ENCODE results near the gene PHF13. TPM values are rescaled to one million over a fixed set of nuclear protein-coding genes. Genes with fewer than 3 reads are reported as not detected.

Gene PHF13
- total RNA-seq, 1 experiment from 2014 or later: 5.7 TPM

DNA sequence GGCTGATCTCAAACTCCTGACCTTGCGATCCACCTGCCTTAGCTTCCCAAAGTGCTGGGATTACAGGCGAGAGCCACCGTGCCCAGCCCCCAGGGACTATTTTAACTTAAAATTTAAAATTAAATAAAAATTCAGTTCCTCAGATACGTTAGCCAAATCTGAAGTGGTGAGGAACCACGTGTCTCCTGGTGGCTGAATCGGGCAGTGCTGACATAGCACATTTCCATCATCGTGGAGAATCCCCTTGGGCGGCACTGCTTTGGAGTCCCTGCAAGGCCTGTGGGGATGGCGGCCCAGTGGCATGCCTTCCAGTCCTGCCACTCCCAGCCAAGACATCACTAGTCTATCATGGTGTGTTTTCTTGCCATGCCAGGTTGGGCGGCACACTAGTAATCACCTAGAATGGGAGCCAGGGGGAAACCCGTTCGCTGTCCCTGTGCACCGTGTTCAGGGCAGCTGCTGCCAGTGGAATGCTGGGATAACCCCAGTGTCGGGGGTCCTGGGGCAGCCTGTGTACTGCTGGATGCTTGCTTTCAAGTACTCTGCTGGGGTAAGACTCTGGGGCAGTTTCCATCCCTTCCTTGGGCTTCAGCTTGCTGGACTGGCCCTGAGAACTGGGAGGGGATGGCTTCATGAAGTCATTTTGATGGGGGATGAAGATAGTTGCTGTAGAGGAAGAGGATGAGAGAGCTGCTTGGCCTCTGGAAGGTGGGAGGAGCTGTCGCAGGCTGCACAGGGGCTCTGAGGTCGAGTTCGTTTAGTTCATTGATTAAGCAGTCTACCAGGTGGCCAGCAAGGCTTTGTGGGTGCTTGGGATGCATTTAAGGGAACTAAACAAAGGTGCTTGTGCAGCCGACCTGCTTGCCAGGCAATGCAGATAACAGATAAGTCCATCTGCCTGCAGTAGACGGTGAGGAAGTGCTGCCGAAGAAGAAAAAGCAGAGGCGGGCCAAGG, 29.1 kb upstream of the PHF13 start:
- peaks cover 35% of the 10 kb centered on the region for H3K4me1 ChIP-seq (ENCODE audit: low read length)
- no peak overlapping the region for H2AFZ ChIP-seq (ENCODE audit: low read length)
- H3K79me2 ChIP-seq (ENCODE audit: low read length): peaks cover 32% of the 10 kb centered on the region
- H3K9ac ChIP-seq (ENCODE audit: low read length): no peak overlapping the region
- peaks cover 14% of the 10 kb centered on the region for H4K20me1 ChIP-seq (ENCODE audit: insufficient read depth, low read depth, low read length)
- H3K9me3 ChIP-seq (ENCODE audit: low read length): no peaks in the 10 kb centered on the region
- H3K4me2 ChIP-seq (ENCODE audit: low read depth, low read length, poor library complexity, severe bottlenecking): no peak overlapping the region
- no peaks in the 10 kb centered on the region for H3K9me2 ChIP-seq (replicated peaks; ENCODE audit: insufficient read depth, low read length)
- H3K36me3 ChIP-seq (ENCODE audit: insufficient read depth, low read length): peaks cover 7% of the 10 kb centered on the region; the same call in 1 of the 2 replicates
- H3K27ac ChIP-seq (ENCODE audit: low read length): no peak overlapping the region
- DNase-seq: no peak
- H3K27me3 ChIP-seq (ENCODE audit: low read length): no peaks in the 10 kb centered on the region
- no peak overlapping the region for H3K4me3 ChIP-seq (ENCODE audit: low read length)

DNA sequence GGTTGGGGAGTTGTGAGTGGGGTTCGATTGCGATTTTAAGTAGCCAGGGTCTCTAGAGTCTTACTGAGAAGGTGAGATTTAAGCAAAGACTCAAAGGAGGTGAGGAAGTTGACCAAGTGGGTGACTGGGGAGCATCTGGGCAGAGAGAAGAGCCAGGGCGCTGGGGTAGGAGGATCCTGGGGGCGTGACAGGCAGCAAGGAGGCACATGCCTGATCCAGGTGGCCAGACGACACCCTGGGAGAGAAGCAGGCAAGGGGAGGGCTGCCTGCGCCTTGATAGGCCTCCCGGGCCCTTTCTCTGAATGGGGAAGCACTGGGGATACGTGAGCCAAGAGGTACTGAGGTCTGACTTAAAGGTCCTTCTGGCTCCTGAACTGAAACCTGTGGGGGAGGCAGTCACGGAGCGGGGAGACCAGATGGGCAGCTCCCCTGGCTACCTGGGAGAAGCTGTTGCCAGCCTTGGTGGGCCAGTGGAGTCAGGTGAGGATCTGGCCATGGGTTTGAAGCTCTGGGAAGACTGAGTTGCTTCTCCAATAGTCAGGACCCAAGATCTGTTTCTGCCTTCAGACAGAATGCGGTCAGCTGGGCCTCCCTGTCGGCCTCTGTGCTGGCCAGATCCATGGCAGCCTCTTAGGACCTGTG, 28.3 kb upstream of the PHF13 start:
- Histone ChIP-seq H3K27me3 (ENCODE audit: low read length) (no peaks in the 10 kb centered on the region), H3K9me3 (ENCODE audit: low read length) (no peaks in the 10 kb centered on the region), H3K4me2 (ENCODE audit: low read depth, low read length, poor library complexity, severe bottlenecking) (no peak overlapping the region), H3K79me2 (ENCODE audit: low read length) (peaks cover 28% of the 10 kb centered on the region), H3K36me3 (ENCODE audit: insufficient read depth, low read length) (peaks cover 9% of the 10 kb centered on the region), H3K9ac (ENCODE audit: low read length) (no peak overlapping the region), H3K4me1 (ENCODE audit: low read length) (peaks cover 32% of the 10 kb centered on the region), H3K27ac (ENCODE audit: low read length) (no peak overlapping the region), H3K4me3 (ENCODE audit: low read length) (no peak overlapping the region), H4K20me1 (ENCODE audit: insufficient read depth, low read depth, low read length) (peaks cover 19% of the 10 kb centered on the region), H3K9me2 (replicated peaks; ENCODE audit: insufficient read depth, low read length) (no peaks in the 10 kb centered on the region), H2AFZ (ENCODE audit: low read length) (no peak overlapping the region)
- DNase-seq: peak; percentile 41

GRCh38 chr1:6585841-6586240, 27.7 kb upstream of the PHF13 start:
- no peak overlapping the region for H3K9ac ChIP-seq (ENCODE audit: low read length)
- no peaks in the 10 kb centered on the region for H3K9me3 ChIP-seq (ENCODE audit: low read length)
- no peaks in the 10 kb centered on the region for H3K9me2 ChIP-seq (replicated peaks; ENCODE audit: insufficient read depth, low read length)
- peaks cover 22% of the 10 kb centered on the region for H3K79me2 ChIP-seq (ENCODE audit: low read length)
- no peak overlapping the region for H3K4me3 ChIP-seq (ENCODE audit: low read length)
- H3K27me3 ChIP-seq (ENCODE audit: low read length): no peaks in the 10 kb centered on the region
- H4K20me1 ChIP-seq (ENCODE audit: insufficient read depth, low read depth, low read length): peaks cover 20% of the 10 kb centered on the region
- H3K4me1 ChIP-seq (ENCODE audit: low read length): peaks cover 29% of the 10 kb centered on the region
- H2AFZ ChIP-seq (ENCODE audit: low read length): no peak overlapping the region
- no peak overlapping the region for H3K27ac ChIP-seq (ENCODE audit: low read length)
- no peak overlapping the region for H3K4me2 ChIP-seq (ENCODE audit: low read depth, low read length, poor library complexity, severe bottlenecking)
- H3K36me3 ChIP-seq (ENCODE audit: insufficient read depth, low read length): peaks cover 16% of the 10 kb centered on the region
- DNase-seq: no peak

- Histone ChIP-seq H3K4me3 (ENCODE audit: low read length) (no peak overlapping the region), H3K9me2 (replicated peaks; ENCODE audit: insufficient read depth, low read length) (no peaks in the 10 kb centered on the region), H3K4me2 (ENCODE audit: low read depth, low read length, poor library complexity, severe bottlenecking) (no peak overlapping the region), H3K9ac (ENCODE audit: low read length) (no peak overlapping the region), H3K27me3 (ENCODE audit: low read length) (no peaks in the 10 kb centered on the region), H3K27ac (ENCODE audit: low read length) (no peak overlapping the region), H2AFZ (ENCODE audit: low read length) (no peak overlapping the region), H3K4me1 (ENCODE audit: low read length) (peaks cover 23% of the 10 kb centered on the region), H3K36me3 (ENCODE audit: insufficient read depth, low read length) (peaks cover 16% of the 10 kb centered on the region), H3K79me2 (ENCODE audit: low read length) (peaks cover 16% of the 10 kb centered on the region), H3K9me3 (ENCODE audit: low read length) (no peaks in the 10 kb centered on the region), H4K20me1 (ENCODE audit: insufficient read depth, low read depth, low read length) (peaks cover 16% of the 10 kb centered on the region)
- DNase-seq: no peak
These were observed 27.1 kb upstream of the PHF13 start for GRCh38 chr1:6586404-6586816.

DNA sequence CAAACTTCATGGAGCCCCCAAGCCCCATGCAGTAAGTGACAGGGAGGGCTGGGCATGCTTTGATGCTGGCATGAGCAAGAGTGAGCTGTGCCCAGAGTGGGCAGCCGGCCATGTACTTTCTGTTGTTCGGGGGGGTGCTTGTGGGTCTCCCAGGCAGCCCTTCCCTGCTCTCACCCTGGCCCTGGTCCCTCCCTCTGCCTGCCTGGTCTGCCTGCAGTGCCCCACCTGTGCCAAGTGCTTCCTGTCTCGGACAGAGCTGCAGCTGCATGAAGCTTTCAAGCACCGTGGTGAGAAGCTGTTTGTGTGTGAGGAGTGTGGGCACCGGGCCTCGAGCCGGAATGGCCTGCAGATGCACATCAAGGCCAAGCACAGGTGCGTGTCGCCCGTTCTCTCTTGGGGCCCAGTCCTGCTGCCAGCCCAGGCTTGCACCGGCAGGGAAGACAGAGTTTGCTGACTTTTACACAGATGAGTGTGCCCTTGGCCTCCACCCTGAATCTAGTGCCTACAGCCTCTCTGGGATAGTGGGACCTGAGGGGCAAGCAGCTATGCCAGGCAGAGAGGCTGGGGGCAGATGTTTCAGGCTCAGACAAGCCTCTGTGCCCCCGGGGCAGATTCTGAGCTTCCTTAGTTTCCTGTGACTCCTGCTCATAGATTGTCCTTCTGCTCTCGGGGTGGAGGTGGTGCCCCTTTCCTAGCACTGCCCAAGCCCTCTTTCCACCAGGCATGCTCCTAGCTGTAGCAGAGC, 26.1 kb upstream of the PHF13 start:
- Histone ChIP-seq H3K9ac (ENCODE audit: low read length) (no peak overlapping the region), H3K9me3 (ENCODE audit: low read length) (no peaks in the 10 kb centered on the region), H3K4me1 (ENCODE audit: low read length) (peaks cover 15% of the 10 kb centered on the region), H3K4me2 (ENCODE audit: low read depth, low read length, poor library complexity, severe bottlenecking) (no peak overlapping the region), H3K27me3 (ENCODE audit: low read length) (no peaks in the 10 kb centered on the region), H4K20me1 (ENCODE audit: insufficient read depth, low read depth, low read length) (peaks cover 11% of the 10 kb centered on the region; the same call in 1 of the 2 replicates), H3K79me2 (ENCODE audit: low read length) (peaks cover 6% of the 10 kb centered on the region), H3K27ac (ENCODE audit: low read length) (peak overlapping the region; percentile 12; the same call in 1 of the 2 replicates), H3K4me3 (ENCODE audit: low read length) (no peak overlapping the region), H2AFZ (ENCODE audit: low read length) (no peak overlapping the region), H3K9me2 (replicated peaks; ENCODE audit: insufficient read depth, low read length) (no peaks in the 10 kb centered on the region), H3K36me3 (ENCODE audit: insufficient read depth, low read length) (peaks cover 16% of the 10 kb centered on the region)
- no peak for DNase-seq

DNA sequence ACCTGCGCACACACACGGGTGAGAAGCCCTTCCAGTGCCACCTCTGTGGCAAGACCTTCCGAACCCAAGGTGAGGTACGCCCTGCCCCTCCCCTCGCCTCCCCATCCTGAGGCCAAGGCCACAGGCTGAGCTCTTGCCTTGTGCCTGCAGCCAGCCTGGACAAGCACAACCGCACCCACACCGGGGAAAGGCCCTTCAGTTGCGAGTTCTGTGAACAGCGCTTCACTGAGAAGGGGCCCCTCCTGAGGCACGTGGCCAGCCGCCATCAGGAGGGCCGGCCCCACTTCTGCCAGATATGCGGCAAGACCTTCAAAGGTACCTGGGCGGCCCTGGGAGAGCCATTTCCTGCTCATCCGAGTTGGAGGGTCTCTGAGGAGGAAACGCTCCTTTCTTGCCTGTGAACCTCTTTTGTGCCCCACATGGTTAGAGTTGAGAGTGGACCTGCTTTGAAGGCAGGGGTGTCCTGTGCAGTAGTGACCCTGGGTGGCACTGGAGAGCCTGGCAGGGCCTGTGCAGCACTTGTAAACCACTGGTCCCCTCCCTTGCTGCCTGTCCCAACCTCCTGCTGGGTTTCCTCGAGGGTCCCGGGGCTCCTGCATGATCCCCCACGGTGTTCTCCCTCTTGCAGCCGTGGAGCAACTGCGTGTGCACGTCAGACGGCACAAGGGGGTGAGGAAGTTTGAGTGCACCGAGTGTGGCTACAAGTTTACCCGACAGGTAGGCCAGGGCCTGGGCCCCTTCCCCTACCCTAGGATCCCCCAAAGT, 25.2 kb upstream of the PHF13 start:
- no peaks in the 10 kb centered on the region for H3K9me2 ChIP-seq (replicated peaks; ENCODE audit: insufficient read depth, low read length)
- H3K4me1 ChIP-seq (ENCODE audit: low read length): peaks cover 15% of the 10 kb centered on the region
- peaks cover 16% of the 10 kb centered on the region for H3K36me3 ChIP-seq (ENCODE audit: insufficient read depth, low read length)
- no peaks in the 10 kb centered on the region for H3K9me3 ChIP-seq (ENCODE audit: low read length)
- no peaks in the 10 kb centered on the region for H3K27me3 ChIP-seq (ENCODE audit: low read length)
- no peaks in the 10 kb centered on the region for H3K79me2 ChIP-seq (ENCODE audit: low read length)
- DNase-seq: no peak
- H3K4me2 ChIP-seq (ENCODE audit: low read depth, low read length, poor library complexity, severe bottlenecking): no peak overlapping the region
- no peak overlapping the region for H2AFZ ChIP-seq (ENCODE audit: low read length)
- no peak overlapping the region for H3K4me3 ChIP-seq (ENCODE audit: low read length)
- no peak overlapping the region for H3K9ac ChIP-seq (ENCODE audit: low read length)
- H3K27ac ChIP-seq (ENCODE audit: low read length): no peak overlapping the region
- peaks cover 11% of the 10 kb centered on the region; the same call in 1 of the 2 replicates for H4K20me1 ChIP-seq (ENCODE audit: insufficient read depth, low read depth, low read length)

DNA sequence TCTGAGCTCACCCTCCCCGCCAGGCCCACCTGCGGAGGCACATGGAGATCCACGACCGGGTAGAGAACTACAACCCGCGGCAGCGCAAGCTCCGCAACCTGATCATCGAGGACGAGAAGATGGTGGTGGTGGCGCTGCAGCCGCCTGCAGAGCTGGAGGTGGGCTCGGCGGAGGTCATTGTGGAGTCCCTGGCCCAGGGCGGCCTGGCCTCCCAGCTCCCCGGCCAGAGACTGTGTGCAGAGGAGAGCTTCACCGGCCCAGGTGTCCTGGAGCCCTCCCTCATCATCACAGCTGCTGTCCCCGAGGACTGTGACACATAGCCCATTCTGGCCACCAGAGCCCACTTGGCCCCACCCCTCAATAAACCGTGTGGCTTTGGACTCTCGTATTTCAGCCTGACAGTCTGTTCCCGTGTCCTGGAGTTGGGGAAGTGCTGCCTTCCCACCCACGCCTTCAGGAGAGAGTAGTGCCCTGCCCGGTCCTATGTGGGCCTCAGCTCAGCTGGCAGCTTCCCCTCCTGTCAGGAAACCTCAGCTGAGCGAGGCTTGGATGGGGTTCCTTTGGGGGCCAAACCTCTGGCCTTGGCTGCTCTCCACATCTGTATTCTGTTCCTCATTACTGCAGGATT, 24.5 kb upstream of the PHF13 start:
- no peak overlapping the region for H2AFZ ChIP-seq (ENCODE audit: low read length)
- peaks cover 16% of the 10 kb centered on the region for H3K36me3 ChIP-seq (ENCODE audit: insufficient read depth, low read length)
- H3K9me2 ChIP-seq (replicated peaks; ENCODE audit: insufficient read depth, low read length): no peaks in the 10 kb centered on the region
- no peaks in the 10 kb centered on the region for H3K9me3 ChIP-seq (ENCODE audit: low read length)
- H3K27ac ChIP-seq (ENCODE audit: low read length): no peak overlapping the region
- no peak overlapping the region for H3K9ac ChIP-seq (ENCODE audit: low read length)
- H4K20me1 ChIP-seq (ENCODE audit: insufficient read depth, low read depth, low read length): peaks cover 11% of the 10 kb centered on the region; the same call in 1 of the 2 replicates
- no peak for DNase-seq
- H3K79me2 ChIP-seq (ENCODE audit: low read length): no peaks in the 10 kb centered on the region
- no peak overlapping the region for H3K4me3 ChIP-seq (ENCODE audit: low read length)
- H3K27me3 ChIP-seq (ENCODE audit: low read length): no peaks in the 10 kb centered on the region
- no peak overlapping the region for H3K4me2 ChIP-seq (ENCODE audit: low read depth, low read length, poor library complexity, severe bottlenecking)
- H3K4me1 ChIP-seq (ENCODE audit: low read length): peaks cover 15% of the 10 kb centered on the region

All from Karpas-422 (cell line).